HepG2 (cell line): ENCODE data around the gene DYDC2. TPM values are rescaled to one million over a fixed set of nuclear protein-coding genes. Genes with fewer than 3 reads are reported as not detected.
A peak's percentile ranks its signal among the peaks of the same experiment; 100 is the strongest.

Experiments used
- ATAC-seq: fragments of 200-7000 bp; cut with Tn5 transposase; 3 replicates; pipeline ENCODE4 v1.9.1; 2020; ENCODE audit warnings: mild to moderate bottlenecking, moderate library complexity
- BruUV-seq: library from RNA; stranded (reverse); fragments of 400-500 nt; replicated peaks from 2 replicates; lab custom pipeline; 2021; lab: Mats Ljungman, UMichigan
- CTCF ChIA-PET: fragments of 300-600 bp; formaldehyde crosslinking; extraction: SDS; loops from one replicate; lab custom pipeline; 2021; ENCODE audit warnings: low total read pairs, inconsistent platforms, low intra/inter-chr PET ratio; lab: Yijun Ruan, JAX
- POLR2A ChIA-PET: fragments of 350-600 bp; sonication (Branson Sonifier 250); formaldehyde crosslinking; loops from one replicate; lab custom pipeline; 2020; ENCODE audit warnings: antibody characterized with exemption, inconsistent platforms; lab: Yijun Ruan, JAX
- DNase-seq: peaks from one replicate; pipeline ENCODE4 v3.0.0-alpha.2; 2015; ENCODE audit warnings: low spot score
- FAIRE-seq: peaks from 3 replicates; lab custom pipeline; 2011; peaks lifted over from hg19 to GRCh38; lab: Jason Lieb, UNC
- H2AFZ ChIP-seq: one replicate; pipeline ENCODE4 v1.6.1; 2011; ENCODE audit warnings: low read length, inconsistent platforms
- H3K27ac ChIP-seq: fragments of 300-600 bp; 3 replicates; pipeline ENCODE4 v1.8.0; 2011; ENCODE audit warnings: mixed run types, mild to moderate bottlenecking, mixed read lengths, low read length, inconsistent platforms; ENCODE audit not compliant: insufficient read depth; ENCODE audit errors: extremely low read length
- H3K27me3 ChIP-seq, 2 experiments: fragments of 200-600 bp in 1 of 2; 2 replicates in 1 of 2; 3 replicates in 1 of 2; pipeline versions ENCODE4 v1.6.0 to v1.8.0; 2011; ENCODE audit warnings: low read length in 2 of 2, mild to moderate bottlenecking in 2 of 2, moderate library complexity in 2 of 2, inconsistent platforms in 1 of 2; ENCODE audit not compliant: insufficient read depth in 2 of 2, control insufficient read depth in 1 of 2
- H3K36me3 ChIP-seq, 2 experiments: fragments of 200-600 bp in 1 of 2; replicated peaks in 1 of 2; 2 replicates in 1 of 2; 3 replicates in 1 of 2; pipeline versions ENCODE4 v1.5.1 to v1.8.0; 2011; ENCODE audit warnings: low read length in 2 of 2, inconsistent platforms in 1 of 2; ENCODE audit not compliant: insufficient read depth in 2 of 2, control insufficient read depth in 1 of 2
- H3K4me1 ChIP-seq: 2 replicates; pipeline ENCODE4 v1.5.1; 2012; ENCODE audit warnings: low read length, inconsistent platforms; ENCODE audit not compliant: insufficient read depth
- H3K4me2 ChIP-seq: 2 replicates; pipeline ENCODE4 v1.6.0; 2011; ENCODE audit warnings: low read depth, low read length, inconsistent platforms
- H3K4me3 ChIP-seq, 3 experiments: fragments of 200-600 bp in 1 of 3; sonication (generic), shearing (Covaris generic) in 1 of 3; replicated peaks in 1 of 3; 2 replicates each; pipeline ENCODE4 v1.5.1; 2011 to 2016; ENCODE audit warnings: low read length in 3 of 3, inconsistent platforms in 2 of 3, low read depth in 2 of 3, mild to moderate bottlenecking in 2 of 3, control low read depth in 1 of 3, mixed read lengths in 1 of 3; ENCODE audit not compliant: insufficient read depth in 1 of 3
- H3K79me2 ChIP-seq: one replicate; pipeline ENCODE4 v1.6.1; 2011; ENCODE audit warnings: low read length, inconsistent platforms; ENCODE audit not compliant: insufficient read depth
- H3K9ac ChIP-seq: 2 replicates; pipeline ENCODE4 v1.6.0; 2011; ENCODE audit warnings: mild to moderate bottlenecking, low read depth, low read length, inconsistent platforms; ENCODE audit not compliant: insufficient read depth
- H3K9me3 ChIP-seq: 2 replicates; pipeline ENCODE4 v1.5.1; 2012; ENCODE audit warnings: mild to moderate bottlenecking, low read length
- H4K20me1 ChIP-seq: 2 replicates; pipeline ENCODE4 v1.6.0; 2011; ENCODE audit warnings: inconsistent platforms, mild to moderate bottlenecking, low read length, moderate library complexity; ENCODE audit not compliant: insufficient read depth
- CEBPB ChIP-seq: IDR thresholded peaks from 2 replicates; pipeline ENCODE4 v1.6.1; 2011; ENCODE audit warnings: low read depth, low read length, improper control_type of control experiment, borderline replicate concordance
- HNF4A ChIP-seq: sonication (generic); formaldehyde crosslinking; IDR thresholded peaks from 2 replicates; pipeline ENCODE4 v1.4.0; 2020; ENCODE audit warnings: missing genetic modification reagents
- MLLT10 ChIP-seq: sonication (generic); formaldehyde crosslinking; IDR thresholded peaks from 2 replicates; pipeline ENCODE4 v1.4.0; 2020; ENCODE audit warnings: missing genetic modification reagents
- TBL1XR1 ChIP-seq: fragments of 150-350 bp; IDR thresholded peaks from 2 replicates; pipeline ENCODE4 v1.6.1; 2014; ENCODE audit warnings: borderline replicate concordance, low read length; ENCODE audit not compliant: partially characterized antibody
- WIZ ChIP-seq: sonication (generic); formaldehyde crosslinking; IDR thresholded peaks from 2 replicates; pipeline ENCODE4 v1.5.1; 2020; ENCODE audit warnings: mild to moderate bottlenecking, missing genetic modification reagents
- ZNF143 ChIP-seq: sonication (generic); formaldehyde crosslinking; IDR thresholded peaks from 2 replicates; pipeline ENCODE4 v1.4.0; 2020; ENCODE audit warnings: missing genetic modification reagents
- ZNF652 ChIP-seq: IDR thresholded peaks from 2 replicates; pipeline ENCODE4 v1.6.1; 2016; ENCODE audit warnings: low read depth, borderline replicate concordance
- ZNF709 ChIP-seq: sonication (generic); formaldehyde crosslinking; IDR thresholded peaks from 2 replicates; pipeline ENCODE4 v1.5.0; 2020; ENCODE audit warnings: mild to moderate bottlenecking, missing genetic modification reagents
- WGBS: methylation state at CpG from one replicate; pipeline ENCODE4 v1.1.6; 2017; ENCODE audit warnings: low lambda C conversion rate; 5-methylcytosine and 5-hydroxymethylcytosine counted together
- in situ Hi-C: cut with HindIII; loops from 2 replicates; pipeline ENCODE4 v1.10.0; 2017; ENCODE audit warnings: low pct_unique_long_range_greater_than_20kb; ENCODE audit not compliant: extremely low pct_ligation_motif_present
- intact Hi-C: fragments of 100-400 bp; cut with micrococcal nuclease; formaldehyde crosslinking; loops from one replicate; pipeline ENCODE4 v1.10.0; 2022; ENCODE audit not compliant: unreplicated experiment
- polyA plus RNA-seq, 8 experiments: library from polyadenylated mRNA; depleted of rRNA in 3 of 8; stranded (reverse) in 7 of 8; unstranded in 1 of 8; fragments of >200 nt; fragmentation: Illumina TruSeq in 4 of 8; extraction: Trizol in 4 of 8; gene quantifications; 2 replicates each; pipeline versions ENCODE4 v1.2.1 to v1.2.3, GENCODE V29; 2011 to 2016; ENCODE audit warnings: low read depth in 4 of 8, missing spikeins in 1 of 8, mixed read lengths in 1 of 8; ENCODE audit not compliant: insufficient read depth in 1 of 8
- total RNA-seq, 5 experiments: library from RNA; depleted of rRNA; stranded (reverse); fragments of >200 nt; fragmentation: Illumina TruSeq; extraction: Trizol; gene quantifications; 2 replicates each; pipeline ENCODE4 v1.2.3, GENCODE V29; 2016; ENCODE audit warnings: low read depth in 1 of 5

Gene DYDC2
- total and polyA plus RNA-seq, 2 of the 13 experiments (the other 11 are each of a cell fraction or from before 2014, with no cell fraction given) = 0.98 to 2.3 TPM

DNA sequence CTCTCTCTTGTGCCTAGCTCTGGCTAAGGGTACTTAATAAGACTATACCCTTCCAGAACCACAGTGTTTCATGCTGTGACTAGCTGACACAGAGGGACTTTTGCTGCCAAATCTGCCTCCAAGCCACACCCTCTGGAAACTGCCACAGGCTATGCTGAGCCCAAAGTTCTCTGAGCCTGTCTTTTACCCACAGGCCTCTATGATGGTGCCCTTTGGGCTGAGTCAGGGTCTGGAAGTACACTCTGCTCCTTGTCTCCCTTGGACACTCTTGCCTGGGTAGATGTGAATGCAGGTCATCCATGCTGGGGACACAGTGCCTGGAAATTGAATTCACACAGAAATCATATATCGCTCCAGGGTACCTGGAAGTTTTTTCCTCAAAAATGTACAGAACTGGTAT, 22.6 kb upstream of the DYDC2 start:
- H3K9ac ChIP-seq = no peak overlapping the region
- FAIRE-seq = no peak

DNA sequence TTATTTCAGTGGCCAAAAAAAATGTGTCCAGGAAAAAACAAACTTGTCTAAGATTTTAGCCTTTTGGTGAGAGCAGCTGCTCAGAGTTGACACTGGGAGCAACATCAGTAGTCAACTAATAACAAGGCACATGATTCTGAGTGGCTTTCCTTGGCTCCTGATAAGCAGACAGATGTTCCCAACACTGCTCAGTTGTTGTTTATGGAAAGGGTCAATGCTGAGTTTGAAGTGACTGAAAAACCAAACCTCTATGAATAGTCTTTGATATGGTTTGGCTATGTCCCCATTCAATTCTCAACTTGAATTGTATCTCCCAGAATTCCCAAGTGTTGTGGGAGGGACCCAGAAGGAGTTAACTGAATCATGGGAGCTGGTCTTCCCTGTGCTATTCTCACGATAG, 12.3 kb upstream of the DYDC2 start:
- peak; percentile 34 for ATAC-seq
- Histone ChIP-seq H3K79me2 (no peaks in the 10 kb centered on the region), H3K9me3 (no peaks in the 10 kb centered on the region), H4K20me1 (no peaks in the 10 kb centered on the region), H3K9ac (no peak overlapping the region), H3K27ac (no peak overlapping the region), H3K4me3 (no peak overlapping the region), H2AFZ (no peak overlapping the region), H3K36me3 (no peaks in the 10 kb centered on the region), H3K27me3 (no peaks in the 10 kb centered on the region), H3K4me2 (no peak overlapping the region), H3K4me1 (peaks cover 12% of the 10 kb centered on the region)
- in situ Hi-C loops = no loop called here
- no TSS peak for BruUV-seq
- no peak for DNase-seq
- ChIA-PET POLR2A (interaction anchor here (0.9 to 1.6 kb wide), 6 partner anchors 10 to 71 kb away, joined by 3 to 9 read pairs (median 4); partner anchors contain the start of genes MAT1A and PRXL2A), CTCF (no interaction called here)
- WGBS = 38% methylated on average over 1 of the region's 1 CpG
- FAIRE-seq = no peak
- TF ChIP-seq MLLT10 (CRISPR knock-in tag) (no peak), ZNF652 (CRISPR knock-in tag) (peak; percentile 44; the same call in 1 of the 2 replicates), TBL1XR1 (no peak), ZNF143 (0 out of 2 replicates have a peak, but pooled peaks have one; percentile 18), ZNF709 (CRISPR knock-in tag) (no peak), WIZ (no peak)
- TF ChIP-seq, all 625 proteins: peak for 2
- intact Hi-C loops = no loop called here

More for the DNA sequence above, 22.6 kb upstream of the DYDC2 start:
- Histone ChIP-seq H3K36me3 (no peaks in the 10 kb centered on the region), H3K79me2 (no peaks in the 10 kb centered on the region), H3K4me1 (peaks cover 7% of the 10 kb centered on the region), H3K27ac (no peak overlapping the region)
- no peak for DNase-seq
- TF ChIP-seq HNF4A (CRISPR knock-in tag) = peak; percentile 52
- no peak for TF ChIP-seq CEBPB
- TF ChIP-seq, all 625 proteins: peak for 1
- in situ Hi-C loops (no loop called here), intact Hi-C loops (no loop called here)
- H2AFZ ChIP-seq = no peak overlapping the region
- 0% methylated on average over 1 of the region's 1 CpG for WGBS
- POLR2A ChIA-PET = interaction anchor here (0.6 to 1.1 kb wide), 2 partner anchors 11 to 275 kb away, joined by 3 read pairs; no protein-coding TSS in a partner anchor
- H4K20me1 ChIP-seq = no peaks in the 10 kb centered on the region
- H3K4me2 ChIP-seq = no peak overlapping the region; the same call in 1 of the 2 replicates
- no peak overlapping the region for H3K4me3 ChIP-seq
- peak; percentile 86 for ATAC-seq
- H3K9me3 ChIP-seq = no peaks in the 10 kb centered on the region
- H3K27me3 ChIP-seq = no peaks in the 10 kb centered on the region; a peak in 1 of 5 replicates
- no TSS peak for BruUV-seq
- CTCF ChIA-PET = no interaction called here
